Measurements from ENCODE around the gene LRP1.

GRCh38 chr12:57219205-57219992, 91.1 kb downstream of the LRP1 start:
- TF ChIP-seq POLR2AphosphoS5 (IDR thresholded peaks at IDR 0.05) = no peak
- TF ChIP-seq, protein P1, sequence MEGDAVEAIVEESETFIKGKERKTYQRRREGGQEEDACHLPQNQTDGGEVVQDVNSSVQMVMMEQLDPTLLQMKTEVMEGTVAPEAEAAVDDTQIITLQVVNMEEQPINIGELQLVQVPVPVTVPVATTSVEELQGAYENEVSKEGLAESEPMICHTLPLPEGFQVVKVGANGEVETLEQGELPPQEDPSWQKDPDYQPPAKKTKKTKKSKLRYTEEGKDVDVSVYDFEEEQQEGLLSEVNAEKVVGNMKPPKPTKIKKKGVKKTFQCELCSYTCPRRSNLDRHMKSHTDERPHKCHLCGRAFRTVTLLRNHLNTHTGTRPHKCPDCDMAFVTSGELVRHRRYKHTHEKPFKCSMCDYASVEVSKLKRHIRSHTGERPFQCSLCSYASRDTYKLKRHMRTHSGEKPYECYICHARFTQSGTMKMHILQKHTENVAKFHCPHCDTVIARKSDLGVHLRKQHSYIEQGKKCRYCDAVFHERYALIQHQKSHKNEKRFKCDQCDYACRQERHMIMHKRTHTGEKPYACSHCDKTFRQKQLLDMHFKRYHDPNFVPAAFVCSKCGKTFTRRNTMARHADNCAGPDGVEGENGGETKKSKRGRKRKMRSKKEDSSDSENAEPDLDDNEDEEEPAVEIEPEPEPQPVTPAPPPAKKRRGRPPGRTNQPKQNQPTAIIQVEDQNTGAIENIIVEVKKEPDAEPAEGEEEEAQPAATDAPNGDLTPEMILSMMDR (IDR thresholded peaks at IDR 0.05) = no peak
